K562 (cell line): ENCODE data around the gene HOGA1. TPM values are rescaled to one million over a fixed set of nuclear protein-coding genes. Genes with fewer than 3 reads are reported as not detected.
A peak's percentile ranks its signal among the peaks of the same experiment; 100 is the strongest.

ENCODE experiments used
- ATAC-seq: fragments of 200-7000 bp; cut with Tn5 transposase; 3 replicates; pipeline ENCODE4 v1.9.1; 2020; ENCODE audit warnings: moderate library complexity
- BruUV-seq: library from RNA; stranded (reverse); fragments of 400-500 nt; replicated peaks from 2 replicates; lab custom pipeline; 2021; lab: Mats Ljungman, UMichigan
- CTCF ChIA-PET: fragments of 300-600 bp; formaldehyde crosslinking; extraction: SDS; loops from one replicate; lab custom pipeline; 2021; ENCODE audit warnings: low intra/inter-chr PET ratio; lab: Yijun Ruan, JAX
- POLR2A ChIA-PET: fragments of 300-600, 350-650 bp; sonication (Branson Sonifier 250); formaldehyde crosslinking; extraction: SDS; loops from one replicate; lab custom pipeline; 2021; ENCODE audit warnings: antibody characterized with exemption, inconsistent platforms; lab: Yijun Ruan, JAX
- DNase-seq, 4 experiments: peaks; one replicate each; pipeline versions ENCODE4 v3.0.0 to v3.0.0-alpha.2; 2011 to 2018; ENCODE audit warnings: low spot score in 3 of 4, mixed read lengths in 3 of 4; ENCODE audit errors: extremely low read depth in 1 of 4
- FAIRE-seq: peaks from 2 replicates; lab custom pipeline; 2011; peaks lifted over from hg19 to GRCh38; lab: Jason Lieb, UNC
- H2AFZ ChIP-seq: 2 replicates; pipeline ENCODE4 v1.6.0; 2011; ENCODE audit warnings: low read depth, low read length, control low read depth, inconsistent platforms
- H3K27ac ChIP-seq: fragments of 200-600 bp; 3 replicates; pipeline ENCODE4 v1.8.0; 2011; ENCODE audit warnings: low read depth, mild to moderate bottlenecking, control low read depth, inconsistent platforms, low read length, moderate library complexity, mixed read lengths; ENCODE audit errors: extremely low read depth
- H3K27me3 ChIP-seq, 2 experiments: fragments of 300-600 bp in 1 of 2; 2 replicates in 1 of 2; 3 replicates in 1 of 2; pipeline versions ENCODE4 v1.6.0 to v1.8.0; 2011; ENCODE audit warnings: inconsistent platforms in 2 of 2, low read length in 2 of 2, mild to moderate bottlenecking in 1 of 2, mixed read lengths in 1 of 2, moderate library complexity in 1 of 2; ENCODE audit not compliant: control insufficient read depth in 2 of 2, insufficient read depth in 2 of 2
- H3K36me3 ChIP-seq: fragments of 300-600 bp; 3 replicates; pipeline ENCODE4 v1.8.0; 2011; ENCODE audit warnings: mild to moderate bottlenecking, low read length, inconsistent platforms; ENCODE audit not compliant: control insufficient read depth, insufficient read depth
- H3K4me1 ChIP-seq, 2 experiments: fragments of 200-600 bp in 1 of 2; replicated peaks in 1 of 2; 2 replicates in 1 of 2; 3 replicates in 1 of 2; pipeline versions ENCODE4 v1.5.1 to v1.8.0; 2011; ENCODE audit warnings: inconsistent platforms in 2 of 2, low read length in 2 of 2, mild to moderate bottlenecking in 1 of 2, mixed read lengths in 1 of 2, moderate library complexity in 1 of 2; ENCODE audit not compliant: control insufficient read depth in 2 of 2, insufficient read depth in 2 of 2
- H3K4me2 ChIP-seq: 2 replicates; pipeline ENCODE4 v1.6.1; 2011; ENCODE audit warnings: low read length, control low read depth, inconsistent platforms, mixed read lengths; ENCODE audit not compliant: insufficient read depth
- H3K4me3 ChIP-seq: fragments of 200-600 bp; sonication (generic), shearing (Covaris generic); 2 replicates; pipeline ENCODE4 v1.5.1; 2016; ENCODE audit warnings: control low read depth, inconsistent platforms
- H3K79me2 ChIP-seq: fragments of 200-600 bp; 3 replicates; pipeline ENCODE4 v1.8.0; 2011; ENCODE audit warnings: low read length, inconsistent platforms; ENCODE audit not compliant: control insufficient read depth, insufficient read depth
- H3K9ac ChIP-seq, 2 experiments: 2 replicates each; pipeline versions ENCODE4 v1.6.0 to v1.6.1; 2011; ENCODE audit warnings: low read depth in 2 of 2, low read length in 2 of 2, control low read depth in 1 of 2, inconsistent platforms in 1 of 2, mild to moderate bottlenecking in 1 of 2, mixed read lengths in 1 of 2; ENCODE audit not compliant: insufficient read depth in 1 of 2
- H3K9me1 ChIP-seq: one replicate; pipeline ENCODE4 v1.6.0; 2011; ENCODE audit warnings: inconsistent platforms, mild to moderate bottlenecking, low read length, moderate library complexity; ENCODE audit not compliant: control insufficient read depth, insufficient read depth
- H3K9me3 ChIP-seq: replicated peaks from 2 replicates; pipeline ENCODE4 v1.5.1; 2011; ENCODE audit warnings: low read depth, low read length, inconsistent platforms; ENCODE audit not compliant: control insufficient read depth, insufficient read depth
- H4K20me1 ChIP-seq: replicated peaks from 2 replicates; pipeline ENCODE4 v1.6.1; 2011; ENCODE audit warnings: low read length, inconsistent platforms, mixed read lengths; ENCODE audit not compliant: control insufficient read depth, insufficient read depth
- ARID1B ChIP-seq: fragments of 450-650 bp; IDR thresholded peaks from 2 replicates; pipeline ENCODE4 v1.6.1; 2016; ENCODE audit warnings: antibody characterized with exemption, mild to moderate bottlenecking, inconsistent platforms
- ATF3 ChIP-seq, 2 experiments: fragments of 450-650 bp in 1 of 2; sonication (generic) in 1 of 2; formaldehyde crosslinking in 1 of 2; IDR thresholded peaks in 1 of 2; conservative IDR thresholded peaks in 1 of 2; 2 replicates each; pipeline versions ENCODE4 v1.6.1 to v1.8.1; 2016 to 2023; ENCODE audit warnings: mild to moderate bottlenecking in 2 of 2, moderate library complexity in 2 of 2, inconsistent platforms in 1 of 2, missing genetic modification reagents in 1 of 2
- CBFA2T3 ChIP-seq: fragments of 450-650 bp; IDR thresholded peaks from 2 replicates; pipeline ENCODE4 v1.6.1; 2017
- CBX5 ChIP-seq: IDR thresholded peaks from 2 replicates; pipeline ENCODE4 v1.6.1; 2014; ENCODE audit warnings: low read depth, borderline replicate concordance
- DMBX1 ChIP-seq: fragments of 250-450 bp; sonication (Bioruptor Pico); IDR thresholded peaks from 2 replicates; pipeline ENCODE4 v1.8.0; 2022; ENCODE audit warnings: inconsistent platforms, mild to moderate bottlenecking, moderate library complexity, borderline replicate concordance
- JUND ChIP-seq, 2 experiments: IDR thresholded peaks; 2 replicates in 1 of 2; 3 replicates in 1 of 2; pipeline ENCODE4 v1.6.1; 2011; ENCODE audit warnings: borderline replicate concordance in 2 of 2, low read depth in 2 of 2, low read length in 2 of 2, improper control_type of control experiment in 1 of 2, missing biosample characterization in 1 of 2, missing genetic modification characterization in 1 of 2, missing genetic modification reagents in 1 of 2
- L3MBTL2 ChIP-seq: fragments of 450-650 bp; IDR thresholded peaks from 2 replicates; pipeline ENCODE4 v1.6.1; 2016; ENCODE audit warnings: mild to moderate bottlenecking, moderate library complexity
- PHTF2 ChIP-seq: fragments of 250-450 bp; sonication (Bioruptor Pico); IDR thresholded peaks from 2 replicates; pipeline ENCODE4 v1.5.0; 2021; ENCODE audit warnings: mild to moderate bottlenecking
- POLR3G ChIP-seq: IDR thresholded peaks from 2 replicates; pipeline ENCODE4 v1.6.1; 2011; ENCODE audit not compliant: insufficient read length, insufficient replicate concordance; ENCODE audit errors: extremely low read depth
- SMARCE1 ChIP-seq: fragments of 450-650 bp; IDR thresholded peaks from 2 replicates; pipeline ENCODE4 v1.7.1; 2016; ENCODE audit warnings: mild to moderate bottlenecking
- TCFL5 ChIP-seq: fragments of 250-450 bp; sonication (Bioruptor Pico); conservative IDR thresholded peaks from 2 replicates; pipeline ENCODE4 v1.6.1; 2021; ENCODE audit warnings: mild to moderate bottlenecking, moderate library complexity, matching md5 sums
- XRCC4 ChIP-seq: IDR thresholded peaks from one replicate; pipeline ENCODE4 v1.6.1; 2011; ENCODE audit not compliant: insufficient read depth, insufficient read length; ENCODE audit errors: extremely low read depth
- ZHX1 ChIP-seq: fragments of 150-350 bp; conservative IDR thresholded peaks from 2 replicates; pipeline ENCODE4 v1.6.1; 2014; ENCODE audit warnings: low read length
- ZNF184 ChIP-seq: sonication (generic); formaldehyde crosslinking; IDR thresholded peaks from 2 replicates; pipeline ENCODE4 v1.5.0; 2020; ENCODE audit warnings: missing genetic modification reagents
- ZNF280A ChIP-seq: fragments of 450-650 bp; IDR thresholded peaks from 2 replicates; pipeline ENCODE4 v1.6.1; 2018; ENCODE audit warnings: mild to moderate bottlenecking, low read depth; ENCODE audit not compliant: partially characterized antibody
- WGBS: fragments of 100-300 bp; shearing (Covaris generic); methylation state at CpG from one replicate; pipeline ENCODE4 v1.1.6; 2016; ENCODE audit warnings: low coverage, mixed read lengths; ENCODE audit not compliant: insufficient coverage; ENCODE audit errors: missing lambda C conversion rate; 5-methylcytosine and 5-hydroxymethylcytosine counted together
- in situ Hi-C: fragments of 300-500 bp; cut with MboI; formaldehyde crosslinking; loops from 4 replicates; pipeline ENCODE4 v1.15.0; 2018; ENCODE audit warnings: inconsistent platforms, mixed read lengths
- intact Hi-C: fragments of 100-400 bp; cut with micrococcal nuclease; formaldehyde crosslinking; loops from 2 replicates; pipeline ENCODE4 v1.14.2; 2022
- polyA plus RNA-seq, 8 experiments: library from polyadenylated mRNA; depleted of rRNA in 4 of 8; stranded (reverse) in 5 of 8; unstranded in 3 of 8; fragments of >200 nt; fragmentation: Nextera tagmentation in 2 of 8; fragmentation: Illumina TruSeq in 1 of 8; extraction: Ambion mirVana in 2 of 8; extraction: Trizol in 1 of 8; gene quantifications; 2 replicates each; pipeline versions ENCODE4 v1.2.1 to v1.2.3, GENCODE V29; 2011 to 2014; ENCODE audit warnings: inconsistent platforms in 1 of 8, missing spikeins in 1 of 8
- total RNA-seq, 7 experiments: library from RNA; depleted of rRNA in 6 of 7; stranded (reverse); fragments of >200 nt in 6 of 7; fragmentation: Illumina TruSeq in 2 of 7; extraction: Trizol in 2 of 7; gene quantifications; 2 replicates each; pipeline versions ENCODE4 v1.2.1 to v1.2.3, GENCODE V29; 2011 to 2021; ENCODE audit warnings: low replicate concordance in 1 of 7

HOGA1 gene
- total and polyA plus RNA-seq, 9 of the 15 experiments (the other 6 are each of a cell fraction or from before 2014, with no cell fraction given): not detected

DNA sequence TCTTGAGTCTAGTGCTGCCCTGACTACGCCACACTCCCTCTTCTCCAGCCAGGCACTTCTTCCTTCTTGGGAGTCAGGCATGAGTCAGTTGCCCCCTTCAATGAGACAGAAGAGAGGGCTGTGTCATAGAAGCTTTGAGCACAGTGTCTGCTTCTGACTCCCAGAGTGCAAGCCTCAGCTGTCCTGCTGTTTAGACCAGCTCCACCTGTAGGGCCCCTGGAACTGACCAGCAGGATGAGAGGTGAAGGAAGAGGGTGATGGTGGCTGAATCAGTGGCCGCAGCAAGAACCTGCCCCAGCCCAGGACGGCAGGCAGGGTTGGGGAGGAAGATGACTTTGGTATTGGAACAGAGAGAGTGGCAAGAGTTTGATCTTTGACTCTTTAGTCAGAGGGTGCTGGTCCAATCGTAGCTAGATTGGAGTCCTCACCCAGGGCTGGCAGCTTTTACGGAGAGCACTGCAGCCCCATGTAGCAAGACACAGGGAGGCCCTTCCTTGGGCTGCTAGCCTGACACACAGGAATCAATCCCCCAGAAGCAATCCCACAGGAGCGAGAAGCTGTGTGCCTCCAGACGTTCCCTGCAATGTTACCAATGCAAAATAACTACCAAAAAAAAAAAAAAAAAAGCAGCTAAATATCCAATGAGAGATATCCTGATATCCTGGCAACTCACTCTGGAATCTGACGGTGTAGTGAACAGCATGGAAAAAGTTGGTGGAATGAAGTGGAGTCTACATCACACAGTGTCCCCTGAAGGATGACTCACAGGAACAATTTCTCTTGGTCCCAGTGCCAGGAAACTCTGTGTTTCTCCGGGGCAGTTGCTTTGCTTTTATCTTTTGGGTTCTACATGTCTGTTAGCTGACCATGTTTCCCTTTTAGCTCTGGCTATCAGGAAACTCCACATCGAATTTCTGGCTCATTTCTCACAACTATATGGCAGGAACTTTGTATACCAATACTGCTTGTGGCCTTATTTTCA, 12.2 kb downstream of the HOGA1 start:
- 48% methylated on average over 8 of the region's 10 CpGs for WGBS
- Histone ChIP-seq H3K9me3 (no peaks in the 10 kb centered on the region), H3K4me2 (no peak overlapping the region), H3K9ac (peak overlapping the region in 1 of 2 experiments; percentile 45; a peak in 2 of 4 replicates), H3K27me3 (no peaks in the 10 kb centered on the region), H3K36me3 (no peaks in the 10 kb centered on the region), H3K9me1 (no peaks in the 10 kb centered on the region), H3K27ac (peak overlapping the region; percentile 22; the same call in 1 of the 3 replicates), H2AFZ (peak overlapping the region; percentile 86), H3K4me3 (no peak overlapping the region), H4K20me1 (no peaks in the 10 kb centered on the region), H3K79me2 (no peaks in the 10 kb centered on the region), H3K4me1 (peaks cover 17 to 23% of the 10 kb centered on the region in 2 experiments)
- POLR2A ChIA-PET: interaction anchor here (0.9 to 1.4 kb wide), 2 partner anchors 12 to 130 kb away, joined by 3 to 6 read pairs; no protein-coding TSS in a partner anchor
- FAIRE-seq: peak; percentile 69
- peak in 2 of 4 experiments; percentile 23 to 56 for DNase-seq
- in situ Hi-C loops (no loop called here), intact Hi-C loops (no loop called here)
- ATAC-seq: peak; percentile 71
- CTCF ChIA-PET: no interaction called here
- no TSS peak for BruUV-seq
- TF ChIP-seq XRCC4 (no peak), POLR3G (no peak), JUND (IDR thresholded peaks at IDR 0.05; ENCODE audit: borderline replicate concordance, low read depth, low read length) (peak; percentile 60; the same call in 1 of the 2 replicates), JUND (tag; IDR thresholded peaks at IDR 0.05; ENCODE audit: borderline replicate concordance, low read depth, low read length) (no peak; the same call in 2 of the 3 replicates), L3MBTL2 (no peak), CBX5 (no peak), ATF3 (IDR thresholded peaks at IDR 0.05) (peak; percentile 56), ATF3 (CRISPR knock-in tag; conservative IDR thresholded peaks at IDR 0.05) (no peak), ZNF280A (no peak), CBFA2T3 (peak; percentile 19; the same call in 1 of the 2 replicates), ZNF184 (CRISPR knock-in tag) (no peak), ZHX1 (no peak), TCFL5 (no peak), ARID1B (peak; percentile 37; the same call in 1 of the 2 replicates), SMARCE1 (0 out of 2 replicates have a peak, but pooled peaks have one; percentile 23), PHTF2 (CRISPR knock-in tag) (no peak), DMBX1 (CRISPR knock-in tag) (no peak)
